GM12864 (cell line): ENCODE measurements around the gene INPP5E.

Experiments
- DNase-seq: peaks from one replicate; pipeline ENCODE4 v3.0.0-alpha.2; 2011; ENCODE audit warnings: low read depth
- H3K4me3 ChIP-seq: 2 replicates; pipeline ENCODE4 v1.5.1; 2011; ENCODE audit warnings: mild to moderate bottlenecking, low read depth, low read length, control low read depth
- TF ChIP-seq, protein P1 (sequence below): IDR thresholded peaks from 2 replicates; pipeline ENCODE4 v1.5.1; 2011; ENCODE audit warnings: low read depth, mild to moderate bottlenecking, moderate library complexity, low read length, control low read depth, inconsistent platforms; ENCODE audit errors: missing control alignments

Gene INPP5E

DNA sequence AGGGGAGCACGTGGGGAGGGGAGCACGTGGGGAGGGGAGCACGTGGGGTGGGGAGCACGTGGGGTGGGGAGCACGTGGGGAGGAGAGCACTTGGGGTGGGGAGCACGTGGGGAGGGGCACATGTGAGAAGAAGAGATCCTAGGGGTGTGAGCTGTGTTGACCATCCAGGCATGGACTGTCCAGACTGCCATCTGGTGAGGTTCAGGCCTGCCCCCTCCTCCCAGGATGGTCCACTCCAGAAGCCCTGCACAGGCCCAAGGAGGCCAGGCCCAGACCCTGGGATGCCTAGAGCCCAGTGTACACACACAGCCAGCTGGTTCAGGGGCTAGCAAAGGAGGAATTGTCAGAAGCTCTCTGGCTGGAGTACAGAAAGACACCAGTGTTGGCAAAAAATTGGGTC lies 42.0 kb downstream of the INPP5E start:
- no peak for DNase-seq
- no peak overlapping the region for H3K4me3 ChIP-seq
- TF ChIP-seq, protein P1, sequence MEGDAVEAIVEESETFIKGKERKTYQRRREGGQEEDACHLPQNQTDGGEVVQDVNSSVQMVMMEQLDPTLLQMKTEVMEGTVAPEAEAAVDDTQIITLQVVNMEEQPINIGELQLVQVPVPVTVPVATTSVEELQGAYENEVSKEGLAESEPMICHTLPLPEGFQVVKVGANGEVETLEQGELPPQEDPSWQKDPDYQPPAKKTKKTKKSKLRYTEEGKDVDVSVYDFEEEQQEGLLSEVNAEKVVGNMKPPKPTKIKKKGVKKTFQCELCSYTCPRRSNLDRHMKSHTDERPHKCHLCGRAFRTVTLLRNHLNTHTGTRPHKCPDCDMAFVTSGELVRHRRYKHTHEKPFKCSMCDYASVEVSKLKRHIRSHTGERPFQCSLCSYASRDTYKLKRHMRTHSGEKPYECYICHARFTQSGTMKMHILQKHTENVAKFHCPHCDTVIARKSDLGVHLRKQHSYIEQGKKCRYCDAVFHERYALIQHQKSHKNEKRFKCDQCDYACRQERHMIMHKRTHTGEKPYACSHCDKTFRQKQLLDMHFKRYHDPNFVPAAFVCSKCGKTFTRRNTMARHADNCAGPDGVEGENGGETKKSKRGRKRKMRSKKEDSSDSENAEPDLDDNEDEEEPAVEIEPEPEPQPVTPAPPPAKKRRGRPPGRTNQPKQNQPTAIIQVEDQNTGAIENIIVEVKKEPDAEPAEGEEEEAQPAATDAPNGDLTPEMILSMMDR = no peak

DNA sequence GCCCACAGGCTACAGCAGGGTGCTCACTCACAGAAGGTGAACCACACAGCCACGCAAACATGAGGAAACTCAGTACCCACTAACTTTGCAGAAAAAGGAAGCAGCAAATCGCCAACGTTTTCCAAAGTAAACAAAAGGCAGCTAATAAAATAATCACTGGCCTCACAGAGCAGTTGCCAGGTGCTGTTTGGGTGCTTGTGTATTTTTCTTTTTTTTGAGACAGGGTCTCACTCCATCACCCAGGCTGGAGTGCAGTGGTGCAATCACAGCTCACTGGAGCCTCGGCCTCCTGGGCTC lies 43.5 kb downstream of the INPP5E start:
- TF ChIP-seq, protein P1 = no peak
- no peak for DNase-seq
- H3K4me3 ChIP-seq = no peak overlapping the region

DNA sequence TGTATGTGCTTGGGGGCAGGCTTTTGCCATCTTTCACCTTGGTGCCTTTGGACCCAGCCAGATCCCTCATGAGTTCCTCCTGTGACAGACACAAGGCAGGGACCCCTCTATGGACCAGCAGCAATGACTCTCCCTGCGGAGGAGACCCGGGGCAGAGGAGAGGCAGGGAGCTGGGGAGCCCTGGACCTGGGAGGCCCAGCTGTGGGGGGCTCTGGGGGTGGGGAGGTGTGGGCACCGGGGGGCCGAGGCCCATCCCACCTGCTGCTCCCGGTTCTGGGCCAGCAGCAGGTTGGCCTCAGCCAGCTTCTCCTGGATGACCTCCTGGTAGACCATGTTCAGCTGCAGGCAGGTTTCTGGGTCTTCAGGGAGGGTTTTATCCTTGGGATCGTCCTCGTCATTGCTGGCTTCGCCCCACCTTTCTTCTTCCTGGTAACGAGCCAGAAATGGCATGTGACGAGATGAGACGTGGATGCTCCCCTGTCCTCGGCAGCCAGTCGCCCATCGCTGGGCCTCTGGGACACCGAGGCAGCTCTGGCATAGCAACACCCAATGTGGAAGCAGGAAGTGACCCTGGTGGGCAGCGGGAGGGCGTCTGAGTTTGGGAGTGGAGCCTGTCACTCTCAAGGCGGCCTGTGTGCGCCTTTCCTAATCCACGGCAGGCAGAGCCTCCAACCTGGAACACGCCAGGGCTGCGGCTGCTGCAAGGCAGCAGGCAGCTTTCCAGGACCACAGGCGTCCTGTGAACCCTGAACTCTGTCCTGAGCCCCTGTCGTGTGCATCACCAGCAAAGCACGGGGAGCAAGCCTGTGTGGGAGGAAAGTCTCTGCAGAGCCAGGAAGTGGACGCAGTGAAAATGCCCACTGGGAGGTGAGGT lies 44.1 kb downstream of the INPP5E start:
- no peak overlapping the region for H3K4me3 ChIP-seq
- no peak for DNase-seq
- TF ChIP-seq, protein P1 = no peak

DNA sequence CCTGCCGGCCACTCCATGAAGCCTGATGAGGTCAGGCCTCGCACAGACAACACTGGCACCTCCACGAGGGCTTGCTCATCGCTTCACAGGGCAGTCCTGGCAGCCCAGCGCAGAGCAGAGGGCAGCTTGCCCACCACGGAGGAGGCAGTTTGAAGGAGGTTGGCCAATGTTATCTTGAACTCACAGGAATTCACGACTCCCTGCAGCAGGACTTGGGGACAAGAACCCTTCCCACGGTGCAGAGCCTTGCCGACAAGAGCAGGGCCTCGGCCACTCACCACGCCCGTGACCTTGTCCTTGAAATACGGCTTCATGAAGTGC lies 44.7 kb downstream of the INPP5E start:
- TF ChIP-seq, protein P1 = no peak
- no peak for DNase-seq
- no peak overlapping the region for H3K4me3 ChIP-seq

- no peak for DNase-seq
- H3K4me3 ChIP-seq = no peak overlapping the region
- TF ChIP-seq, protein P1 = no peak
These were observed 45.2 kb downstream of the INPP5E start for GRCh38 chr9:136394312-136395019.

DNA sequence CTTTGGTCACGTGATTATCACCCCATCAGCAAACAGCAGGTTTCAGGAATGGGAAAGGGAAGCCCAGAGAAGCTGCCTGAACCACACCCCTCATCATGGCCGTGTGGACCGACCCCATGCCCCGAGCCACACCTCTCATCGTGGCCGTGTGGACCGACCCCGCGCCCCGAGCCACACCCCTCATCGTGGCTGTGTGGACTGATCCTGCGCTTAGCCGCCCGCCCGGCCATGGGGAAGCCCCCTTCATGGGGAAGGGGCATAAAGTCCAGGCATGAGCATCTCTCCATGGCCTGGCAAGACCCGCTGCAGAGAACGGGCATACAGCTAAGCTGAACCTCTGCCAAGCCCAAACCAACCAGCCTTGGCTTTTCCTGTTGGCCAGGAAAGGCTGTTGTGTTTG lies 46.1 kb downstream of the INPP5E start:
- no peak for DNase-seq
- TF ChIP-seq, protein P1 = no peak
- H3K4me3 ChIP-seq = no peak overlapping the region
